Hepatocyte (in vitro differentiated cells): ENCODE measurements around the gene MTG1. TPM values are rescaled to one million over a fixed set of nuclear protein-coding genes. Genes with fewer than 3 reads are reported as not detected.

Experiments used
- DNase-seq: peaks from one replicate; pipeline ENCODE4 v3.0.0-alpha.2; 2016; ENCODE audit warnings: low spot score
- H2AFZ ChIP-seq: fragments of 200-600 bp; sonication (generic); 2 replicates; pipeline ENCODE4 v1.6.0; 2016; ENCODE audit warnings: antibody characterized with exemption, mild to moderate bottlenecking
- H3K27ac ChIP-seq: fragments of 200-600 bp; sonication (generic); 2 replicates; pipeline ENCODE4 v1.5.1; 2016; ENCODE audit warnings: mild to moderate bottlenecking
- H3K27me3 ChIP-seq: fragments of 200-600 bp; sonication (generic); 2 replicates; pipeline ENCODE4 v1.6.1; 2016
- H3K36me3 ChIP-seq: fragments of 200-600 bp; sonication (generic); replicated peaks from 2 replicates; pipeline ENCODE4 v1.5.1; 2016; ENCODE audit warnings: low read depth; ENCODE audit not compliant: insufficient read depth
- H3K4me1 ChIP-seq: fragments of 200-600 bp; sonication (generic); 2 replicates; pipeline ENCODE4 v1.5.1; 2016; ENCODE audit warnings: mild to moderate bottlenecking, moderate library complexity; ENCODE audit not compliant: insufficient read depth
- H3K4me2 ChIP-seq: fragments of 200-600 bp; sonication (generic); 2 replicates; pipeline ENCODE4 v1.6.0; 2016
- H3K4me3 ChIP-seq: fragments of 200-600 bp; sonication (generic); 2 replicates; pipeline ENCODE4 v1.5.1; 2016; ENCODE audit warnings: mild to moderate bottlenecking
- H3K79me2 ChIP-seq: fragments of 200-600 bp; sonication (generic); 2 replicates; pipeline ENCODE4 v1.6.0; 2017; ENCODE audit warnings: mild to moderate bottlenecking
- H3K9me2 ChIP-seq: fragments of 200-600 bp; sonication (generic); replicated peaks from 2 replicates; pipeline ENCODE4 v1.6.0; 2017; ENCODE audit warnings: mild to moderate bottlenecking; ENCODE audit not compliant: insufficient read depth
- H3K9me3 ChIP-seq: fragments of 200-600 bp; sonication (generic); 2 replicates; pipeline ENCODE4 v1.5.1; 2016; ENCODE audit warnings: low read depth, mild to moderate bottlenecking
- H4K20me1 ChIP-seq: fragments of 200-600 bp; sonication (generic); 2 replicates; pipeline ENCODE4 v1.6.0; 2016; ENCODE audit warnings: mild to moderate bottlenecking; ENCODE audit not compliant: insufficient read depth, poor library complexity, severe bottlenecking
- EZH2 ChIP-seq: fragments of 200-600 bp; sonication (generic); IDR thresholded peaks from 2 replicates; pipeline ENCODE4 v1.6.1; 2016; ENCODE audit warnings: antibody characterized with exemption, mild to moderate bottlenecking, borderline replicate concordance
- EZH2phosphoT487 ChIP-seq: fragments of 200-600 bp; sonication (generic); IDR thresholded peaks from one replicate; pipeline ENCODE4 v1.6.1; 2018; ENCODE audit warnings: antibody characterized with exemption, mild to moderate bottlenecking, low read depth, moderate library complexity; ENCODE audit not compliant: unreplicated experiment, severe bottlenecking
- WGBS: methylation state at CpG from one replicate; pipeline ENCODE4 v1.1.6; 2016; ENCODE audit warnings: low lambda C conversion rate; ENCODE audit errors: missing lambda C conversion rate; 5-methylcytosine and 5-hydroxymethylcytosine counted together
- microRNA-seq: library from miRNA; unstranded; fragments of <30 nt; microRNA quantifications from one replicate; pipeline ENCODE4, GENCODE V29; 2017
- polyA plus RNA-seq: library from polyadenylated mRNA; unstranded; fragments of >200 nt; fragmentation: Nextera tagmentation; extraction: Ambion mirVana; gene quantifications from 2 replicates; pipeline ENCODE4 v1.2.1, GENCODE V29; 2016
- small RNA-seq: library from RNA; depleted of rRNA; stranded (forward); fragments of <200 nt; gene quantifications from one replicate; pipeline ENCODE3, GENCODE V24; 2014
- total RNA-seq: library from RNA; depleted of rRNA; stranded (reverse); fragments of >200 nt; gene quantifications from 2 replicates; pipeline ENCODE4 v1.2.3, GENCODE V29; 2014
- TF ChIP-seq, protein P1 (sequence below): fragments of 200-600 bp; sonication (generic); IDR thresholded peaks from 2 replicates; pipeline ENCODE4 v1.5.1; 2016; ENCODE audit warnings: antibody characterized with exemption, mild to moderate bottlenecking; ENCODE audit not compliant: poor library complexity

MTG1 gene
- total and polyA plus RNA-seq, 2 experiments from 2014 or later: 53.2 to 154 TPM

DNA sequence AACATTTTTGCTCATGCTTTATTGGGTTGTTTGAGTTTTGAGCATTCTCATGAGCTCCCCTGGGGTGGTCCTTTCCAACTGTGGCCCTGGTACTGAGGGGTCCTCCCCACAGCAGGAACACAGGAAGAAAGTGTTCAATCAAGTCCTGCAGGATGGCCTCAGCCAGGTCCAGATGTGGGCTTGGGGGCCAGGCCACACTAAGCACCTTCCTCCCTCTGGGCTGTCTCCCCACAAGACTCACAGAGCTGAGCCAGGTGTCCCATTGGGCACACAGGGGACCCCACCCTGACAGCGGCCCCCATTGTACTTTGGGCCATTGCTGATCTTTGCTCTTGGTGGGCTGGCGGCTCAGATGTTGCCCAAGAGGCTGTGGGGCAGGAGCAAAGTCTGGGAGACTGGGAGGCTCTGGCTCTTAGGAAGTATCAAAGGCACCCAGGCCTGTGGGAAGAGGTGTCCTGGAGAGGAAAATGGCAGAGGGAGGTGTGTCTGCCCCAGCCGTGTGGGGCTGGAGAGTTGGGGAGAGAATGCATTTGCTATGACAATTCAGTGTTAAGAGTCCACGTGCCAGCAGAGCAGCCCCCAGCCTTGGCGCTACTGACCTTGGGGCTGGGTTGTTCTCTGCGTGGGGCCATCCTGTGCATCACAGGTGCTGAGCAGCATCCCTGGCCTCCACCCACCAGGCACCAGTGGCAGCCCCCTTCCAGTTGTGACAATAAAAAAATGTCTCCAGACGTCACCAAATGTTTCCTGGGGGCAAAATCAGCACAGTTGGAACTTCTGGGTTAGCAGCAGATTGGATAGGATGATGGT lies 77.5 kb downstream of the MTG1 start:
- DNase-seq: no peak
- no peaks in the 10 kb centered on the region for H4K20me1 ChIP-seq
- 54% methylated on average over 7 of the region's 7 CpGs for WGBS
- no peak for TF ChIP-seq EZH2phosphoT487
- TF ChIP-seq, protein P1, sequence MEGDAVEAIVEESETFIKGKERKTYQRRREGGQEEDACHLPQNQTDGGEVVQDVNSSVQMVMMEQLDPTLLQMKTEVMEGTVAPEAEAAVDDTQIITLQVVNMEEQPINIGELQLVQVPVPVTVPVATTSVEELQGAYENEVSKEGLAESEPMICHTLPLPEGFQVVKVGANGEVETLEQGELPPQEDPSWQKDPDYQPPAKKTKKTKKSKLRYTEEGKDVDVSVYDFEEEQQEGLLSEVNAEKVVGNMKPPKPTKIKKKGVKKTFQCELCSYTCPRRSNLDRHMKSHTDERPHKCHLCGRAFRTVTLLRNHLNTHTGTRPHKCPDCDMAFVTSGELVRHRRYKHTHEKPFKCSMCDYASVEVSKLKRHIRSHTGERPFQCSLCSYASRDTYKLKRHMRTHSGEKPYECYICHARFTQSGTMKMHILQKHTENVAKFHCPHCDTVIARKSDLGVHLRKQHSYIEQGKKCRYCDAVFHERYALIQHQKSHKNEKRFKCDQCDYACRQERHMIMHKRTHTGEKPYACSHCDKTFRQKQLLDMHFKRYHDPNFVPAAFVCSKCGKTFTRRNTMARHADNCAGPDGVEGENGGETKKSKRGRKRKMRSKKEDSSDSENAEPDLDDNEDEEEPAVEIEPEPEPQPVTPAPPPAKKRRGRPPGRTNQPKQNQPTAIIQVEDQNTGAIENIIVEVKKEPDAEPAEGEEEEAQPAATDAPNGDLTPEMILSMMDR: no peak
- no peak for TF ChIP-seq EZH2
- H3K27ac ChIP-seq: no peak overlapping the region
- no peaks in the 10 kb centered on the region for H3K9me3 ChIP-seq
- H3K9me2 ChIP-seq: no peaks in the 10 kb centered on the region
- H3K79me2 ChIP-seq: no peaks in the 10 kb centered on the region
- H3K27me3 ChIP-seq: no peaks in the 10 kb centered on the region
- no peaks in the 10 kb centered on the region for H3K4me1 ChIP-seq
- H3K36me3 ChIP-seq: no peaks in the 10 kb centered on the region
- H3K4me2 ChIP-seq: no peak overlapping the region
- H3K4me3 ChIP-seq: no peak overlapping the region
- no peak overlapping the region for H2AFZ ChIP-seq

Small RNAs within 50 kb of the gene (microRNA-seq; reads per million reads assigned to microRNA genes)
- 2.2 reads per million for gene MIR3944

Small RNAs within 50 kb of the gene (small RNA-seq; reads per million reads assigned to genes)
- gene AL360181.4 (not detected), gene BANF1P2 (not detected), gene MIR3944 (not detected)

Other genes with a start within 250 kb of the MTG1 start
- 3.8 and 13.4 TPM in 2 replicates for gene KNDC1, start 233.9 kb upstream of the MTG1 start, total RNA-seq
- 4.0 and 4.3 TPM in 2 replicates for gene KNDC1, start 233.9 kb upstream of the MTG1 start, polyA plus RNA-seq
- gene UTF1, start 163.9 kb upstream of the MTG1 start, total RNA-seq: not detected in 2 replicates
- not detected in 2 replicates for gene UTF1, start 163.9 kb upstream of the MTG1 start, polyA plus RNA-seq
- gene VENTX, start 156.3 kb upstream of the MTG1 start, total RNA-seq: not detected in 2 replicates
- not detected in 2 replicates for gene VENTX, start 156.3 kb upstream of the MTG1 start, polyA plus RNA-seq
- 1.9 and 5.1 TPM in 2 replicates for gene ADAM8, start 117.3 kb upstream of the MTG1 start, total RNA-seq
- gene ADAM8, start 117.3 kb upstream of the MTG1 start, polyA plus RNA-seq: 3.0 and 5.4 TPM in 2 replicates
- gene TUBGCP2, start 85.3 kb upstream of the MTG1 start, total RNA-seq: 39.9 and 44.8 TPM in 2 replicates
- 51.5 and 54.7 TPM in 2 replicates for gene TUBGCP2, start 85.3 kb upstream of the MTG1 start, polyA plus RNA-seq
- gene ZNF511, start 85.2 kb upstream of the MTG1 start, total RNA-seq: 26.1 and 36.9 TPM in 2 replicates
- gene ZNF511, start 85.2 kb upstream of the MTG1 start, polyA plus RNA-seq: 48.5 and 56.9 TPM in 2 replicates
- gene CALY, start 57.3 kb upstream of the MTG1 start, total RNA-seq: 2.3 TPM in 1 of 2 replicates, not detected in the other
- gene CALY, start 57.3 kb upstream of the MTG1 start, polyA plus RNA-seq: 3.1 and 3.7 TPM in 2 replicates
- gene PRAP1, start 46.8 kb upstream of the MTG1 start, total RNA-seq: 146 and 156 TPM in 2 replicates
- 178 and 324 TPM in 2 replicates for gene PRAP1, start 46.8 kb upstream of the MTG1 start, polyA plus RNA-seq
- gene FUOM, start 36.1 kb upstream of the MTG1 start, total RNA-seq: 17.3 and 34.6 TPM in 2 replicates
- 31.1 and 35.0 TPM in 2 replicates for gene FUOM, start 36.1 kb upstream of the MTG1 start, polyA plus RNA-seq
- 146 TPM in 2 replicates for gene ECHS1, start 20.8 kb upstream of the MTG1 start, total RNA-seq
- 167 and 204 TPM in 2 replicates for gene ECHS1, start 20.8 kb upstream of the MTG1 start, polyA plus RNA-seq
- gene PAOX, start 14.9 kb upstream of the MTG1 start, total RNA-seq: 11.5 and 12.7 TPM in 2 replicates
- gene PAOX, start 14.9 kb upstream of the MTG1 start, polyA plus RNA-seq: 19.6 and 27.6 TPM in 2 replicates
- gene SPRN, start 30.5 kb downstream of the MTG1 start, total RNA-seq: 0.28 and 0.97 TPM in 2 replicates
- 2.6 and 2.7 TPM in 2 replicates for gene SPRN, start 30.5 kb downstream of the MTG1 start, polyA plus RNA-seq
- gene SCART1, start 59.8 kb downstream of the MTG1 start, total RNA-seq: 0.16 and 1.00 TPM in 2 replicates
- gene SCART1, start 59.8 kb downstream of the MTG1 start, polyA plus RNA-seq: 0.22 and 0.63 TPM in 2 replicates
- gene CYP2E1, start 133.2 kb downstream of the MTG1 start, total RNA-seq: 0.43 TPM in 1 of 2 replicates, not detected in the other
- gene CYP2E1, start 133.2 kb downstream of the MTG1 start, polyA plus RNA-seq: 0.47 TPM in 1 of 2 replicates, not detected in the other
- gene SYCE1, start 171.4 kb downstream of the MTG1 start, total RNA-seq: not detected in 2 replicates
- 0.12 and 0.33 TPM in 2 replicates for gene SYCE1, start 171.4 kb downstream of the MTG1 start, polyA plus RNA-seq
- gene FRG2B, start 232.6 kb downstream of the MTG1 start, total RNA-seq: not detected in 2 replicates
- gene FRG2B, start 232.6 kb downstream of the MTG1 start, polyA plus RNA-seq: not detected in 2 replicates